ENCODE measurements around the gene ARHGAP20.

Gene ARHGAP20

GRCh38 chr11:110600322-110600721 is 111.9 kb downstream of the ARHGAP20 start:
- no peak for DNase-seq

DNA sequence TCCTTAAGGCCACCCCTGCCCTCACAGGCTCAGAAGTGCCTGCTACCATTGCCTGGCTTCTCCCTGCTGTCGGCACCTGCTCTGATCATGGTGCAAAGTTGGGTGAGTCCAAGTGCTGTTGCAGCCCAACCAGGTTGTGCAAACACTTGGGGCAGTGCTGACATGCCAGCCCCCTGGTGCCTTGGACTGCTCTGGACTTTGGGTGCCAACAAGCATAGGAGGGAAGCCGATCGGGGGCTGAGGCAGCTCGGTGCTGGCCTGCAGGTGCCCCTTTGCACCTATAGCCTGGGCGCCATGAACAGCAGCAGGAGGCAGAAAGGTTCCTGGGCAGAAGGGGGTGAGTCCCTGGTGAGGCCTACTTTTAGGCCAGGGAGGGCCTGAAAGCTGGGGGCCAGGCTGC is 113.0 kb downstream of the ARHGAP20 start:
- DNase-seq = no peak

GRCh38 chr11:110598725-110599124 is 113.5 kb downstream of the ARHGAP20 start:
- DNase-seq = no peak

GRCh38 chr11:110587972-110588371 is 124.3 kb downstream of the ARHGAP20 start:
- DNase-seq = no peak

GRCh38 chr11:110587129-110587528 is 125.1 kb downstream of the ARHGAP20 start:
- no peak for DNase-seq

- DNase-seq = no peak
Measured at GRCh38 chr11:110584150-110584549, 128.1 kb downstream of the ARHGAP20 start.

DNA sequence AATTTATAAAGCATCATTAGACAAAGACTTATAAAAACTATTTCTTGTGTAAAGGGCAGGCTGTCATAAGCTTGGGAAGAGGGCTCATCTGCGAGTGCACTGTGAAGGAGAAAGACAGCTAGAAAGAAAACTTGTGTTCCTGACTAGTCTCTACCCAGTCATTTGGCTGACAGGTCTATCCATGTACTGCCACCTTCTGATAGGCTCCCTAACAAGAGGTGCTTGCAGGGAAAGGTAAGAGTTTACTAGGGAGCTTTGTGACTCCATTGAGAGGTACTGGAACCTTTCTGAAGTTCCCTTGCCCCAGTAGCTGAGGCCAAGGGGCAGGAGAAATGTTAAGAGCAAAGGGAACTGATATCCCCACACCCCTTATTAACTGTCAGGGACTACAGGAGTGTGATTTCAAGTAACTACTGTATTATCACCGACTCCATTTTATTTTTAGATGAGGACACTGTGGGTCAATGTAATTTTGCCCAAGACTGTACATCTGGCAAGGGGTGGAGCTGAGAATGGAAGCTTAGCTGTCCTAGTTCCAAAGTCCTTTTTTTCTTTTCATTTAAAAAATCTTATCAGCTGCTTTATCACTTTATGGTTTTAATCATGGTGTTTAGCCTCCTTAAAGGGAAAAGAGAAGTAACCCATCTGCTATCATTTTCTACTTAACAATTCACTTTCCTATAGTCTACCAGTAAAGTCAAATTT is 129.4 kb downstream of the ARHGAP20 start:
- no peak for DNase-seq

DNA sequence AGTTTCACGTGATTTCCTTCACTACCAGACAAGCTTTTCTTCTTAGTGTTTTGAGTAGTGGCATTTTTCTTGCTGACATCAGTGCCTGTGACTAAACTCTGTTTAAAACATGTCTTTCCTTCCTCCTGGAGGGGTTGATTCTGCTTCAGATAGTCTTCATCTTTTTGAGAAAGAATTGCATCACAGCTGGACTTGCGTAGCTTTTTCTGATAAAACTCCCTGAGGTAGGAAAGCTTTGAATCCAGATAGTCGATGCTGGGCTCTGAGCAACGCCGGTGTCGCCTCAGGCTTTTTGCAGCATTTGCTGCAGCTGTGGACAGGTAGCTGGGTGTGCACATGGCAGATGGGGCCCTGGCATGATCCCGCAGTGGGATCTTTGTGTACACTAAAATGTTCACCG is 131.7 kb downstream of the ARHGAP20 start:
- DNase-seq = no peak

GRCh38 chr11:110573411-110573810 is 138.8 kb downstream of the ARHGAP20 start:
- DNase-seq = no peak

GRCh38 chr11:110571081-110571720 is 141.0 kb downstream of the ARHGAP20 start:
- no peak for DNase-seq

GRCh38 chr11:110566577-110566976 is 145.7 kb downstream of the ARHGAP20 start:
- DNase-seq = no peak

GRCh38 chr11:110565357-110566336 is 146.6 kb downstream of the ARHGAP20 start:
- DNase-seq = peak; percentile 40

DNA sequence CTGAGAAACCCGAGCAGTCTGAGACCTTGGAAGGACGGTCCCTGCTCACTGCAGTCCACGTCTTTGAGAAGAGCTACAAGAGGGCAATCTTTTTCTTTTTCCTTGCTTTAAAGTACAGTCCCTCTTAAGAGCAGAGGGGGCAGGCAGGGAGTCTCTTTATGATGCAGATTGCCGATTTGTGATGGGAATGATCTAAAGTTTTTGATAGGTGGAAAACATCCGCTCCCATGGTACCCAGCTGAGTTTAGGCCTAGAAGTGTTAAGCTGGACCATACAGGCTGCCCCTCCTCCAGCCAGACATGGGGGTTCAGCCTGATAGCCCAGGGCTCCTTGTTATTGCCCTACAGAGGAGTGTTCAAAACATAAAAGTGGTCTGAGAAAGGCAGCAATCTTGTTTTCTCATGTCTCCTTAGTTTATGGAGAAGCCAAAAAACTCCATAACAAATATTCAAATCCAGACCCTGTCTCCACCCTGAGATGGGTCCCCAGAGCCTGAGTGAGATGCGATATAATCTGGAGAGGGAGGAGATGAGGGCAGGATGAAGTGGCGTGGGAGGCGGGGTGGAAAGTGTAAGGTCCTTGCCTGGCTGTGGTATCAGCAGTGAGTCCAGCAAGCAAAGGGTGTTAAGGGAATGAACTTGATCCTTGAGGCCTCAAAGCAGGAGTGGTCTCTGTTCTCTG is 147.4 kb downstream of the ARHGAP20 start:
- no peak for DNase-seq

DNA sequence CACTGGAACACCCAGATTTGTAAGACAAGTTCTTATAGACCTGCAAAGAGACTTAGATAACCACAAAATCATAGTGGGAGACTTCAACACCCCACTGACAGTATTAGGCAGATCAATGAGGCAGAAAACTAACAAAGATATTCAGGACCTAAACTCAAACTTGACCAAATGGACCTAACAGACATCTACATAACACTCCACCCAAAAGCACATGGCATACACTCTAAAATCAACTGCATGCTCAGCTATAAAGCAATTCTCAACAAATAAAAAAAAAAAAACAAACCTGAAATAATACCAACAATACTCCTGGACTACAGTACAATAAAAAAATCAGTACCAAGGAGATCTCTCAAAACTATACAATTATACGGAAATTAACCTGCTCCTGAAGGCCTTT is 167.5 kb downstream of the ARHGAP20 start:
- DNase-seq = no peak

DNA sequence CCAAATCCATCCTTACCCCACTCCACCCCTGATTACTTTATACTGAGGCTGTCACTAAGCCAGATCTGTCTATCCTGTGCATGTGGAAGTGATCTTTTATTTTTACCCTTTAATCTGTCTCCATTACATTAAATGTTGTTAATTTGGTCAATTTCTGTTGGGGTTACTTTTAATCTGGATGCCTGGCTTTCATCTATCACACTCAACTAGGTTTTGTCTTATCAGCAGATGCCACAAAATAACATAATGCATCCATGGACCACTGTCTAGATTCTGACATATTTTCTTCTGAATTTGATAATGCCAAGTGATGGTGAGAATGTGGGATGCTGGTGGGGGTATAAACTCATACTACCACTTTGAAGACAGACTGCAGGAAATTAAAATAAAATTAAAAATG is 174.1 kb downstream of the ARHGAP20 start:
- DNase-seq = no peak

DNA sequence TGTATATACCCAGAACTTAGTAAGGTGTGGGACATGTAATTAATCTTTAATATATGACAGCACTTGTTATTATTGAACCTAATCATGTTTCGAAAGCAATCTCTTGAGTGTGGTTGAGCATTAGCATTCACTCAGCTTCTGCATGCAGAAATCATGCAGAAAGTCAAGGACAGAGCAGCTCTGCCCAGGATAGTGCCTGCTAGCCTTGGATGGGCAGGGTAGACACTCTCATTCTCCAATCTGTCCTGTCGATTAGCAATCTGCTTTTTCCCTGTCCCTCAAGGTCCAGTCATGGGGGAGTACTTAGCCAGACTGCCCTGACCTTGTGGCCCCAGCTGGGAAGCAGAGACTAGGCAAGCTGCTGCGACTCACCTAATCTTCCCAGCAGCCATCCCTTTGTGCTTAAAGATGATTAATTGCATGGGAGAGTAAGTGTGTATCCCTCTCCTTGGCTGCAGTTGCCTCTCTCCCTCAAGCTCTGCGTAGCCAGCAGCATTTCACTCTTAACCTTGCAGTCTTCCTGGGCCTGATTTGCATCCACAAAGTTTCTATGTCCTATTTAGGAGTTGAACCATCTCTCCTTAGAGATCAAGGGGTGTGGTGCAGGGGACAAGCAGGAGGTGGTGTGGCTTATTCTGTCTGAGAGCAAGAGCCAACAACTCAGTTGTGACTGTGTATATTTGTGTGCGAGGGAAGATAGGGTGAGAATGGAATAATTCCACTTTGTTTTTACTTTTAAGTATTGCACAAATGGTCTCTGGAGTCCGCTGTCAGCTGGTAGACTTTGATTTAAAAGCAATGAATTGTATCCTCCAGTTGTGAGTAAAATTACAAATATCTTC is 181.1 kb downstream of the ARHGAP20 start:
- DNase-seq = no peak

DNA sequence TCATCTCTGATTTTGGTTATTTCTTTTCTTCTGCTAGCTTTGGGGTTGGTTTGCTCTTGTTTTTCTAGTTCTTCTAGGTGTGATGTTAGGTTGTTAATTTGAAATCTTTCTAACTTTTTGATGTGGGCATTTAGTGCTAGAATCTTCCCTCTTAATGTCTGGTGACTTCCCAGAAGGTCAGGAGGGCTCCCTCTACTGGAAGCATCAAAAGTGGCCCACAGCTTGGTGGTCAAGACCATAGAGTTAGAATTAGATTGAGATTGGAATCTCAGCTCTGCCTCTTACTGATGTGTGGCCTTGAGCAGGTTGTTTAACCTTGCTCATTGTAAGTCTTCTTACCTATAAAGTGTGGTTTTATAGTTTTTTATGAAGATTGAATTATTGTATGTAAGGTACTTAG is 183.2 kb downstream of the ARHGAP20 start:
- DNase-seq = no peak

GRCh38 chr11:110527146-110527545 is 185.1 kb downstream of the ARHGAP20 start:
- DNase-seq = no peak
